HCT116 (cell line): Measurements from ENCODE around the gene P2RX6. TPM values are rescaled to one million over a fixed set of nuclear protein-coding genes. Genes with fewer than 3 reads are reported as not detected.

Experiments
- ATAC-seq: fragments of 200-7000 bp; cut with Tn5 transposase; 2 replicates; pipeline ENCODE4 v1.9.1; 2020; ENCODE audit warnings: mild to moderate bottlenecking, moderate library complexity
- BruUV-seq: library from RNA; stranded (reverse); fragments of 400-500 nt; replicated peaks from 2 replicates; lab custom pipeline; 2021; lab: Mats Ljungman, UMichigan
- CTCF ChIA-PET: fragments of 300-600 bp; sonication (Branson Sonifier 250); formaldehyde crosslinking; loops from one replicate; lab custom pipeline; 2021; ENCODE audit warnings: antibody characterized with exemption; lab: Charles Lee
- POLR2A ChIA-PET: fragments of 300-600, 350-600 bp; sonication (Branson Sonifier 250); formaldehyde crosslinking; loops from one replicate; lab custom pipeline; 2021; ENCODE audit warnings: antibody characterized with exemption; lab: Charles Lee
- RAD21 ChIA-PET, 2 experiments: fragments of 300-600 bp; sonication (Branson Sonifier 250); formaldehyde crosslinking; loops; one replicate each; lab custom pipeline; 2023; ENCODE audit warnings: low total read pairs in 2 of 2; ENCODE audit not compliant: uncharacterized antibody in 2 of 2, unreplicated experiment in 2 of 2, low non-redundant PET in 1 of 2; lab: Charles Lee
- DNase-seq: peaks from one replicate; pipeline ENCODE4 v3.0.0-alpha.2; 2010; ENCODE audit warnings: low read depth, low spot score
- H2AFZ ChIP-seq: fragments of 200-600 bp; shearing (Covaris generic), sonication (generic); 2 replicates; pipeline ENCODE4 v1.6.1; 2017; ENCODE audit warnings: low read depth, mixed run types, mixed read lengths, antibody characterized with exemption, low read length; ENCODE audit not compliant: poor library complexity, severe bottlenecking
- H3K27ac ChIP-seq: 2 replicates; pipeline ENCODE4 v1.5.1; 2012; ENCODE audit warnings: low read depth, low read length
- H3K27me3 ChIP-seq: fragments of 200-600 bp; sonication (generic); 2 replicates; pipeline ENCODE4 v1.6.1; 2016; ENCODE audit warnings: mixed run types, low read length, mixed read lengths; ENCODE audit not compliant: insufficient read depth
- H3K36me3 ChIP-seq, 2 experiments: fragments of 200-500 bp in 1 of 2; fragments of 200-600 bp in 1 of 2; sonication (Bioruptor generic) in 1 of 2; sonication (generic) in 1 of 2; 2 replicates each; pipeline versions ENCODE4 v1.5.1 to v1.6.1; 2014 to 2016; ENCODE audit warnings: low read length in 2 of 2, inconsistent platforms in 1 of 2, mixed read lengths in 1 of 2, mixed run types in 1 of 2; ENCODE audit not compliant: insufficient read depth in 2 of 2, control insufficient read depth in 1 of 2
- H3K4me1 ChIP-seq, 2 experiments: fragments of 200-600 bp in 1 of 2; sonication (generic) in 1 of 2; 2 replicates each; pipeline versions ENCODE4 v1.5.1 to v1.6.1; 2012 to 2017; ENCODE audit warnings: low read length in 2 of 2, inconsistent platforms in 1 of 2, mild to moderate bottlenecking in 1 of 2, mixed read lengths in 1 of 2, mixed run types in 1 of 2, moderate library complexity in 1 of 2; ENCODE audit not compliant: insufficient read depth in 2 of 2, control insufficient read depth in 1 of 2
- H3K4me2 ChIP-seq: fragments of 200-600 bp; sonication (generic); 2 replicates; pipeline ENCODE4 v1.6.1; 2017; ENCODE audit warnings: mixed run types, low read length, mixed read lengths
- H3K4me3 ChIP-seq, 2 experiments: fragments of 200-600 bp in 1 of 2; sonication (generic) in 1 of 2; replicated peaks in 1 of 2; 2 replicates each; pipeline ENCODE4 v1.5.1; 2011 to 2016; ENCODE audit warnings: low read length in 2 of 2, control low read depth in 1 of 2, low read depth in 1 of 2, mild to moderate bottlenecking in 1 of 2, mixed read lengths in 1 of 2, mixed run types in 1 of 2
- H3K79me2 ChIP-seq: fragments of 200-600 bp; sonication (generic); 2 replicates; pipeline ENCODE4 v1.6.1; 2017; ENCODE audit warnings: mild to moderate bottlenecking, mixed run types, low read length, moderate library complexity, mixed read lengths; ENCODE audit not compliant: insufficient read depth
- H3K9ac ChIP-seq: fragments of 200-600 bp; sonication (generic); 2 replicates; pipeline ENCODE4 v1.6.1; 2016; ENCODE audit warnings: low read length, mixed read lengths
- H3K9me2 ChIP-seq: fragments of 200-600 bp; sonication (generic), shearing (Covaris generic); 2 replicates; pipeline ENCODE4 v1.6.1; 2017; ENCODE audit warnings: mixed run types, mild to moderate bottlenecking, moderate library complexity; ENCODE audit not compliant: insufficient read depth
- H3K9me3 ChIP-seq, 2 experiments: fragments of 200-500 bp in 1 of 2; fragments of 200-600 bp in 1 of 2; sonication (Bioruptor generic) in 1 of 2; sonication (generic) in 1 of 2; 2 replicates each; pipeline ENCODE4 v1.6.1; 2014 to 2017; ENCODE audit warnings: low read length in 2 of 2, mixed read lengths in 2 of 2, inconsistent platforms in 1 of 2, low read depth in 1 of 2, mild to moderate bottlenecking in 1 of 2, mixed run types in 1 of 2, moderate library complexity in 1 of 2; ENCODE audit not compliant: control insufficient read depth in 1 of 2, insufficient read depth in 1 of 2
- H4K20me1 ChIP-seq: fragments of 200-600 bp; sonication (generic), shearing (Covaris generic); 2 replicates; pipeline ENCODE4 v1.6.1; 2017; ENCODE audit warnings: mixed run types, mild to moderate bottlenecking, moderate library complexity; ENCODE audit not compliant: insufficient read depth
- CBX3 ChIP-seq: IDR thresholded peaks from 2 replicates; pipeline ENCODE4 v1.6.1; 2012; ENCODE audit warnings: low read depth
- CEBPB ChIP-seq: IDR thresholded peaks from 2 replicates; pipeline ENCODE4 v1.6.1; 2012; ENCODE audit warnings: low read depth
- CTCF ChIP-seq, 3 experiments: fragments of 200-600 bp in 1 of 3; sonication (generic) in 1 of 3; IDR thresholded peaks in 2 of 3; conservative IDR thresholded peaks in 1 of 3; 2 replicates each; pipeline ENCODE4 v1.5.1; 2012 to 2017; ENCODE audit warnings: low read depth in 2 of 3, low read length in 2 of 3, antibody characterized with exemption in 1 of 3, borderline replicate concordance in 1 of 3, control low read depth in 1 of 3, mild to moderate bottlenecking in 1 of 3, mixed read lengths in 1 of 3, mixed run types in 1 of 3, moderate library complexity in 1 of 3; ENCODE audit not compliant: insufficient read depth in 1 of 3
- EZH2phosphoT487 ChIP-seq: fragments of 200-600 bp; IDR thresholded peaks from 2 replicates; pipeline ENCODE4 v1.6.1; 2018; ENCODE audit warnings: antibody characterized with exemption, borderline replicate concordance
- RAD21 ChIP-seq: IDR thresholded peaks from 2 replicates; pipeline ENCODE4 v1.6.1; 2012; ENCODE audit warnings: low read depth, mild to moderate bottlenecking
- REST ChIP-seq: IDR thresholded peaks from 2 replicates; pipeline ENCODE4 v1.6.1; 2012; ENCODE audit warnings: low read depth
- YY1 ChIP-seq: IDR thresholded peaks from 2 replicates; pipeline ENCODE4 v1.6.1; 2011; ENCODE audit warnings: low read length, low read depth, moderate library complexity, mild to moderate bottlenecking; ENCODE audit not compliant: insufficient replicate concordance; ENCODE audit errors: extremely low read depth
- intact Hi-C: fragments of 100-400 bp; cut with micrococcal nuclease; formaldehyde crosslinking; loops from 2 replicates; pipeline ENCODE4 v1.10.0; 2022
- total RNA-seq: library from RNA; stranded (reverse); gene quantifications from one replicate; pipeline ENCODE4 v1.2.1, GENCODE V29; 2021; ENCODE audit not compliant: unreplicated experiment

Gene P2RX6
- total RNA-seq, 1 experiment from 2014 or later, result 0.20 TPM

DNA sequence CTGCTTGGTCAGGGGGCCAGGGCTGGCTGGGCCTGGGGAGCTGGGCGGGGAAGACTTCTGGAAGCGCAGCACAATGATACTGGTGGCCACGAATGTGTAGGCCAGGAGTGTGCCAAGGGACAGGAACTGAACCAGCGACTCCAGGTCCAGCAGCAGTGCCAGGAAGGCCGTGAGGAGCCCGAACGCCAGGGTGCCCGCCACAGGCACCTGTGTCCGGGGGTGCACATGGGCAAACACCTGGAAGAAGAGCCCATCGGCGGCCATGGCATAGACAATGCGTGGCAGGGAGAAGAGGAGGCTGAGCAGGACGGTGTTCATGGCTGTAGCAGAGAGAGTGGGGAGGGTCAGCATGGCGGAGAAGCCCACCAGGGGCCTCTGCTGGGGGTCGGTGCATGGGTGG, 15.1 kb downstream of the P2RX6 start:
- ChIA-PET RAD21 (no interaction called here), POLR2A (no interaction called here), CTCF (no interaction called here)
- Histone ChIP-seq H3K4me2 (no peak overlapping the region), H3K79me2 (no peaks in the 10 kb centered on the region), H3K36me3 (no peaks in the 10 kb centered on the region), H4K20me1 (no peaks in the 10 kb centered on the region), H3K27ac (no peak overlapping the region), H3K9me2 (no peaks in the 10 kb centered on the region), H3K9ac (no peak overlapping the region), H3K27me3 (no peaks in the 10 kb centered on the region), H3K4me3 (no peak overlapping the region), H2AFZ (no peak overlapping the region), H3K9me3 (no peaks in the 10 kb centered on the region), H3K4me1 (no peaks in the 10 kb centered on the region)
- intact Hi-C loops, result no loop called here
- no TSS peak for BruUV-seq
- TF ChIP-seq CEBPB, result no peak
- TF ChIP-seq EZH2phosphoT487, result no peak
- TF ChIP-seq RAD21, result no peak
- no peak for TF ChIP-seq REST
- no peak for TF ChIP-seq YY1
- no peak for TF ChIP-seq CTCF (IDR thresholded peaks at IDR 0.05 in 2 of 3, conservative IDR thresholded peaks at IDR 0.05 in 1 of 3; ENCODE audit: borderline replicate concordance in 1 of 3, insufficient read depth in 1 of 3, low read depth in 2 of 3, low read length in 2 of 3)
- TF ChIP-seq CBX3, result no peak
- ATAC-seq (no peak), DNase-seq (no peak)
